ENCODE results near the gene GNA12. TPM values are rescaled to one million over a fixed set of nuclear protein-coding genes. Genes with fewer than 3 reads are reported as not detected.

GNA12 gene
- polyA plus RNA-seq, 1 donor (not counting 4 experiments of a cell fraction or from before 2014, with no cell fraction given) = 35.5 TPM

Other genes with a start within 250 kb of the GNA12 start
- gene TTYH3, start 212.3 kb downstream of the GNA12 start, polyA plus RNA-seq = 8.5 to 18.5 TPM (median 16.1 TPM) in 3 replicates
- 0.01 to 0.04 TPM in 2 of 3 replicates, not detected in the other for gene AMZ1, start 156.1 kb downstream of the GNA12 start, polyA plus RNA-seq
- gene CARD11, start 199.6 kb upstream of the GNA12 start, polyA plus RNA-seq = 4.1 to 7.2 TPM (median 4.3 TPM) in 3 replicates

All from keratinocyte (primary cell).